H9 (cell line): ENCODE measurements around the gene IGSF1. TPM values are rescaled to one million over a fixed set of nuclear protein-coding genes. Genes with fewer than 3 reads are reported as not detected.

ENCODE experiments used
- DNase-seq: peaks from one replicate; pipeline ENCODE4 v3.0.0-alpha.2; 2017
- H2AFZ ChIP-seq: one replicate; pipeline ENCODE4 v1.6.1; 2013; ENCODE audit warnings: mild to moderate bottlenecking, low read length, control low read depth, moderate library complexity
- H2AK5ac ChIP-seq: 2 replicates; pipeline ENCODE4 v1.6.1; 2013; ENCODE audit warnings: low read length, control low read depth, mixed read lengths; ENCODE audit not compliant: insufficient read length
- H2BK120ac ChIP-seq: one replicate; pipeline ENCODE4 v1.6.1; 2013; ENCODE audit warnings: low read depth, mild to moderate bottlenecking, low read length, control low read depth, inconsistent platforms; ENCODE audit not compliant: poor library complexity, severe bottlenecking
- H2BK12ac ChIP-seq: 2 replicates; pipeline ENCODE4 v1.6.1; 2013; ENCODE audit warnings: low read length, control low read depth, mixed read lengths, low read depth; ENCODE audit not compliant: insufficient read length
- H2BK15ac ChIP-seq: 2 replicates; pipeline ENCODE4 v1.6.1; 2013; ENCODE audit warnings: low read depth, low read length, control low read depth
- H2BK20ac ChIP-seq: one replicate; pipeline ENCODE4 v1.6.1; 2013; ENCODE audit warnings: low read depth, mild to moderate bottlenecking, low read length, control low read depth, inconsistent platforms; ENCODE audit not compliant: poor library complexity, severe bottlenecking
- H2BK5ac ChIP-seq: 2 replicates; pipeline ENCODE4 v1.6.1; 2013; ENCODE audit warnings: low read length, control low read depth, mixed read lengths; ENCODE audit not compliant: insufficient read length
- H3K14ac ChIP-seq: 2 replicates; pipeline ENCODE4 v1.6.1; 2013; ENCODE audit warnings: low read length, control low read depth; ENCODE audit not compliant: insufficient read depth
- H3K18ac ChIP-seq: 2 replicates; pipeline ENCODE4 v1.6.1; 2013; ENCODE audit warnings: low read depth, mild to moderate bottlenecking, mixed read lengths, low read length, control low read depth; ENCODE audit not compliant: insufficient read length
- H3K23ac ChIP-seq: 2 replicates; pipeline ENCODE4 v1.6.1; 2013; ENCODE audit warnings: low read length, control low read depth, mixed read lengths, low read depth; ENCODE audit not compliant: insufficient read length
- H3K23me2 ChIP-seq: 2 replicates; pipeline ENCODE4 v1.6.1; 2013; ENCODE audit warnings: low read depth, mild to moderate bottlenecking, mixed read lengths, low read length, control low read depth; ENCODE audit not compliant: insufficient read length, poor library complexity, severe bottlenecking
- H3K27ac ChIP-seq: 2 replicates; pipeline ENCODE4 v1.5.1; 2013; ENCODE audit warnings: low read length, control low read depth, mixed read lengths, low read depth; ENCODE audit not compliant: insufficient read length
- H3K27me3 ChIP-seq: 2 replicates; pipeline ENCODE4 v1.6.1; 2013; ENCODE audit warnings: low read length, control low read depth, inconsistent platforms; ENCODE audit not compliant: insufficient read depth
- H3K4ac ChIP-seq: 2 replicates; pipeline ENCODE4 v1.6.1; 2013; ENCODE audit warnings: low read depth, mild to moderate bottlenecking, control low read depth, inconsistent platforms, low read length, moderate library complexity
- H3K4me1 ChIP-seq: 2 replicates; pipeline ENCODE4 v1.6.1; 2013; ENCODE audit warnings: low read length, control low read depth, inconsistent platforms; ENCODE audit not compliant: insufficient read depth
- H3K4me2 ChIP-seq: 2 replicates; pipeline ENCODE4 v1.6.1; 2013; ENCODE audit warnings: low read length, control low read depth, mixed read lengths; ENCODE audit not compliant: insufficient read length, insufficient read depth
- H3K56ac ChIP-seq: 2 replicates; pipeline ENCODE4 v1.6.1; 2013; ENCODE audit warnings: low read depth, mild to moderate bottlenecking, mixed read lengths, low read length, control low read depth; ENCODE audit not compliant: insufficient read length
- H3K79me1 ChIP-seq: 2 replicates; pipeline ENCODE4 v1.6.1; 2013; ENCODE audit warnings: low read depth, mild to moderate bottlenecking, moderate library complexity, low read length, control low read depth, inconsistent platforms; ENCODE audit not compliant: insufficient read depth, poor library complexity, severe bottlenecking
- H3K79me2 ChIP-seq: 2 replicates; pipeline ENCODE4 v1.6.1; 2013; ENCODE audit warnings: low read length, control low read depth, inconsistent platforms; ENCODE audit not compliant: insufficient read depth
- H3K9ac ChIP-seq: 2 replicates; pipeline ENCODE4 v1.6.1; 2013; ENCODE audit warnings: low read length, control low read depth, mixed read lengths; ENCODE audit not compliant: insufficient read length; ENCODE audit errors: extremely low read depth
- H3K9me3 ChIP-seq: one replicate; pipeline ENCODE4 v1.6.1; 2013; ENCODE audit warnings: low read depth, low read length, inconsistent platforms; ENCODE audit not compliant: control insufficient read depth
- H3T11ph ChIP-seq: one replicate; pipeline ENCODE4 v1.6.1; 2013; ENCODE audit warnings: mild to moderate bottlenecking, low read length, control low read depth, inconsistent platforms
- H4K20me1 ChIP-seq: one replicate; pipeline ENCODE4 v1.6.1; 2013; ENCODE audit not compliant: control insufficient read depth, insufficient read length, insufficient read depth
- H4K5ac ChIP-seq: 2 replicates; pipeline ENCODE4 v1.6.1; 2013; ENCODE audit warnings: low read depth, mild to moderate bottlenecking, mixed read lengths, low read length, control low read depth; ENCODE audit not compliant: insufficient read length
- H4K8ac ChIP-seq: replicated peaks from 2 replicates; pipeline ENCODE4 v1.6.1; 2013; ENCODE audit warnings: low read length, control low read depth, mixed read lengths, low read depth; ENCODE audit not compliant: insufficient read length
- H4K91ac ChIP-seq: 2 replicates; pipeline ENCODE4 v1.6.1; 2013; ENCODE audit warnings: low read depth, mild to moderate bottlenecking, moderate library complexity, mixed read lengths, low read length, control low read depth; ENCODE audit not compliant: insufficient read length
- H3K27ac Mint-ChIP-seq, 3 experiments: 2 replicates in 2 of 3; 3 replicates in 1 of 3; pipeline ENCODE4 v1.8.0; 2020 to 2021; ENCODE audit warnings: mixed read lengths in 3 of 3, mild to moderate bottlenecking in 1 of 3, moderate library complexity in 1 of 3
- H3K27me3 Mint-ChIP-seq: 2 replicates; pipeline ENCODE4 v1.8.0; 2021; ENCODE audit warnings: low read depth, mild to moderate bottlenecking, moderate library complexity, mixed read lengths
- H3K36me3 Mint-ChIP-seq, 3 experiments: 2 replicates in 2 of 3; 3 replicates in 1 of 3; pipeline ENCODE4 v1.8.0; 2020 to 2021; ENCODE audit warnings: low read depth in 3 of 3, mixed read lengths in 3 of 3; ENCODE audit not compliant: insufficient read depth in 1 of 3
- H3K4me1 Mint-ChIP-seq, 2 experiments: 2 replicates each; pipeline ENCODE4 v1.8.0; 2020; ENCODE audit warnings: mixed read lengths in 2 of 2
- H3K4me3 Mint-ChIP-seq, 2 experiments: 2 replicates in 1 of 2; 3 replicates in 1 of 2; pipeline ENCODE4 v1.8.0; 2020 to 2021; ENCODE audit warnings: mild to moderate bottlenecking in 2 of 2, mixed read lengths in 2 of 2, moderate library complexity in 1 of 2
- H3K9me3 Mint-ChIP-seq, 2 experiments: 2 replicates in 1 of 2; 3 replicates in 1 of 2; pipeline ENCODE4 v1.8.0; 2020; ENCODE audit warnings: mild to moderate bottlenecking in 2 of 2, mixed read lengths in 2 of 2, moderate library complexity in 1 of 2
- WGBS: extraction: QIAGEN DNeasy Blood & Tissue Kit; methylation state at CpG from one replicate; pipeline ENCODE4 v1.1.7; 2013; ENCODE audit warnings: missing lambda C conversion rate, low lambda C conversion rate, mixed read lengths; ENCODE audit not compliant: insufficient read length; ENCODE audit errors: extremely low coverage; 5-methylcytosine and 5-hydroxymethylcytosine counted together
- total RNA-seq: library from RNA; stranded (reverse); gene quantifications from 2 replicates; pipeline ENCODE4 v1.2.1, GENCODE V29; 2021
- TF ChIP-seq, protein P1 (sequence below): fragments of 200-600 bp; sonication (generic); conservative IDR thresholded peaks from 3 replicates; pipeline ENCODE4 v1.8.0; 2021; ENCODE audit warnings: antibody characterized with exemption, mild to moderate bottlenecking

The IGSF1 gene
- total RNA-seq, 1 experiment from 2014 or later, result 12.5 TPM

DNA sequence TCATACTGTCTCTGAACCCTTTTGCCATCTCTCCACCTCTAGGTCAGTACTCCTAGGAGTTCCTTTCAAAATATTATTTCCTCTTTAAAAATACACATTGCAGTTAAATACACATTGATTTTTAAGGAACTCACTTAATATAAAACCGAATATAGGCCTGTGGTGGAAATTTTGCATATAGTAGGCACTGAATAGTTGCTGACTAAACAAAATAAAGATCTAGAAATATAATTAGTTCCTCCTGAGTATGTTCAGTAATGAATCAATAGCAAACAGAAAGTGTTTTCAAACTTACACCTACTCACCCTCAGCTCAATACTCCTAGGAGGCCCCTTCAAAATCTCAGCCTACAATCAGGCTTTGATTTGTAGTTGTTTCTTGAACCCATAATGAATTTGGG, 61.5 kb downstream of the IGSF1 start:
- Histone ChIP-seq H3K18ac (no peak overlapping the region), H3K4ac (no peak overlapping the region), H3K27me3 (no peaks in the 10 kb centered on the region), H3T11ph (no peak overlapping the region), H2BK20ac (no peak overlapping the region), H3K23ac (no peak overlapping the region), H2BK5ac (no peak overlapping the region), H3K4me1 (no peaks in the 10 kb centered on the region; the same call in 1 of the 2 replicates), H3K14ac (no peak overlapping the region), H3K23me2 (no peaks in the 10 kb centered on the region), H3K9ac (no peak overlapping the region), H3K27ac (no peak overlapping the region), H4K91ac (no peak overlapping the region), H4K20me1 (no peaks in the 10 kb centered on the region), H3K79me1 (no peaks in the 10 kb centered on the region), H2BK120ac (no peak overlapping the region), H2BK12ac (no peak overlapping the region), H3K4me2 (no peak overlapping the region), H3K79me2 (no peaks in the 10 kb centered on the region), H4K8ac (no peak overlapping the region), H2BK15ac (no peak overlapping the region), H3K56ac (no peak overlapping the region), H4K5ac (no peak overlapping the region), H2AFZ (no peak overlapping the region), H2AK5ac (no peak overlapping the region), H3K9me3 (no peaks in the 10 kb centered on the region)
- Mint-ChIP-seq H3K27me3 (peaks cover 3% of the 10 kb centered on the region; the same call in 1 of the 2 replicates), H3K27ac (no peak overlapping the region), H3K4me1 (peaks cover 10 to 20% of the 10 kb centered on the region in 2 experiments), H3K4me3 (no peak overlapping the region), H3K36me3 (no peaks in the 10 kb centered on the region; a peak in 1 of 7 replicates), H3K9me3 (no peaks in the 10 kb centered on the region)
- no peak for DNase-seq
- TF ChIP-seq, protein P1, sequence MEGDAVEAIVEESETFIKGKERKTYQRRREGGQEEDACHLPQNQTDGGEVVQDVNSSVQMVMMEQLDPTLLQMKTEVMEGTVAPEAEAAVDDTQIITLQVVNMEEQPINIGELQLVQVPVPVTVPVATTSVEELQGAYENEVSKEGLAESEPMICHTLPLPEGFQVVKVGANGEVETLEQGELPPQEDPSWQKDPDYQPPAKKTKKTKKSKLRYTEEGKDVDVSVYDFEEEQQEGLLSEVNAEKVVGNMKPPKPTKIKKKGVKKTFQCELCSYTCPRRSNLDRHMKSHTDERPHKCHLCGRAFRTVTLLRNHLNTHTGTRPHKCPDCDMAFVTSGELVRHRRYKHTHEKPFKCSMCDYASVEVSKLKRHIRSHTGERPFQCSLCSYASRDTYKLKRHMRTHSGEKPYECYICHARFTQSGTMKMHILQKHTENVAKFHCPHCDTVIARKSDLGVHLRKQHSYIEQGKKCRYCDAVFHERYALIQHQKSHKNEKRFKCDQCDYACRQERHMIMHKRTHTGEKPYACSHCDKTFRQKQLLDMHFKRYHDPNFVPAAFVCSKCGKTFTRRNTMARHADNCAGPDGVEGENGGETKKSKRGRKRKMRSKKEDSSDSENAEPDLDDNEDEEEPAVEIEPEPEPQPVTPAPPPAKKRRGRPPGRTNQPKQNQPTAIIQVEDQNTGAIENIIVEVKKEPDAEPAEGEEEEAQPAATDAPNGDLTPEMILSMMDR, result no peak
- 100% methylated on average over 1 of the region's 1 CpG for WGBS
